ENCODE measurements around the gene AGPAT2. TPM values are rescaled to one million over a fixed set of nuclear protein-coding genes. Genes with fewer than 3 reads are reported as not detected.
"Not testable (repeated sequence)": the region's sequence is repeated elsewhere in the genome, so short reads cannot be mapped to it uniquely, and the experiment has no call there.

The AGPAT2 gene
- total RNA-seq, 2 experiments from 2014 or later, result 17.2 to 18.8 TPM

- no peak for DNase-seq
- ChIA-PET POLR2A (no interaction called here), CTCF (interaction anchor here (1.6 kb wide), 1 partner anchor 10 kb away, joined by 4 read pairs; no protein-coding TSS in a partner anchor)
- Mint-ChIP-seq H3K4me3 (no peak overlapping the region), H3K36me3 (ENCODE audit: low read depth) (peaks cover 3% of the 10 kb centered on the region), H3K27ac (no peak overlapping the region), H3K27me3 (peaks cover 12% of the 10 kb centered on the region), H3K9me3 (no peaks in the 10 kb centered on the region), H3K4me1 (peaks cover 5% of the 10 kb centered on the region)
Observed at GRCh38 chr9:136717399-136717798, 30.1 kb upstream of the AGPAT2 start.

- POLR2A ChIA-PET, result interaction anchor here (1.3 to 2.7 kb wide), 2 partner anchors 13 to 29 kb away, joined by 3 to 23 read pairs; no protein-coding TSS in a partner anchor
- no peak overlapping the region for H3K4me3 Mint-ChIP-seq
- no peaks in the 10 kb centered on the region for H3K36me3 Mint-ChIP-seq (ENCODE audit: low read depth)
- peaks cover 5% of the 10 kb centered on the region for H3K4me1 Mint-ChIP-seq
- no peaks in the 10 kb centered on the region for H3K9me3 Mint-ChIP-seq
- H3K27ac Mint-ChIP-seq, result no peak overlapping the region
- CTCF ChIA-PET, result interaction anchor here (1.5 kb wide), 1 partner anchor 12 kb away, joined by 6 read pairs; no protein-coding TSS in a partner anchor
- no peak for DNase-seq
- H3K27me3 Mint-ChIP-seq, result peaks cover 28% of the 10 kb centered on the region
Observed at GRCh38 chr9:136714893-136715274, 27.6 kb upstream of the AGPAT2 start.

- no peak for DNase-seq
- CTCF ChIA-PET, result interaction anchor here (1.2 to 1.5 kb wide), 2 partner anchors 11 to 13 kb away, joined by 3 to 6 read pairs; no protein-coding TSS in a partner anchor
- H3K4me3 Mint-ChIP-seq, result no peak overlapping the region
- POLR2A ChIA-PET, result interaction anchor here (1.0 to 2.7 kb wide), 3 partner anchors 9 to 28 kb away, joined by 3 to 23 read pairs (median 4); no protein-coding TSS in a partner anchor
- H3K9me3 Mint-ChIP-seq, result no peaks in the 10 kb centered on the region
- H3K27ac Mint-ChIP-seq, result no peak overlapping the region
- H3K4me1 Mint-ChIP-seq, result peaks cover 4% of the 10 kb centered on the region
- no peaks in the 10 kb centered on the region for H3K36me3 Mint-ChIP-seq (ENCODE audit: low read depth)
- H3K27me3 Mint-ChIP-seq, result peaks cover 28% of the 10 kb centered on the region
Observed at GRCh38 chr9:136714096-136714892, 27.0 kb upstream of the AGPAT2 start.

GRCh38 chr9:136713550-136713949 is 26.3 kb upstream of the AGPAT2 start:
- H3K27me3 Mint-ChIP-seq, result peaks cover 28% of the 10 kb centered on the region
- CTCF ChIA-PET, result interaction anchor here (1.2 to 1.5 kb wide), 2 partner anchors 12 to 13 kb away, joined by 3 to 6 read pairs; no protein-coding TSS in a partner anchor
- H3K4me3 Mint-ChIP-seq, result no peak overlapping the region
- H3K36me3 Mint-ChIP-seq (ENCODE audit: low read depth), result no peaks in the 10 kb centered on the region
- no peaks in the 10 kb centered on the region for H3K9me3 Mint-ChIP-seq
- peaks cover 2% of the 10 kb centered on the region for H3K4me1 Mint-ChIP-seq
- H3K27ac Mint-ChIP-seq, result no peak overlapping the region
- no peak for DNase-seq
- POLR2A ChIA-PET, result interaction anchor here (1.0 to 2.7 kb wide), 3 partner anchors 10 to 28 kb away, joined by 3 to 23 read pairs (median 4); no protein-coding TSS in a partner anchor

GRCh38 chr9:136712690-136713544 is 25.7 kb upstream of the AGPAT2 start:
- Mint-ChIP-seq H3K4me3 (no peak overlapping the region), H3K36me3 (ENCODE audit: low read depth) (no peaks in the 10 kb centered on the region)
- CTCF ChIA-PET, result no interaction called here

GRCh38 chr9:136711751-136712689 is 24.8 kb upstream of the AGPAT2 start, which contains the start of gene DIPK1B:
TSS of gene DIPK1B (plus strand) at chr9:136712572. CDS start at chr9:136712666, 94 bp downstream.
- H3K4me1 Mint-ChIP-seq, result peaks cover 2% of the 10 kb centered on the region
- CTCF ChIA-PET, result no interaction called here
- DNase-seq, result no peak
- H3K27me3 Mint-ChIP-seq, result peaks cover 31% of the 10 kb centered on the region
- POLR2A ChIA-PET, result no interaction called here
- no peaks in the 10 kb centered on the region for H3K9me3 Mint-ChIP-seq
- no peaks in the 10 kb centered on the region for H3K36me3 Mint-ChIP-seq (ENCODE audit: low read depth)
- no peak within 1 kb of the TSS for H3K27ac Mint-ChIP-seq
- no peak within 1 kb of the TSS for H3K4me3 Mint-ChIP-seq

More at GRCh38 chr9:136712690-136713544, 25.7 kb upstream of the AGPAT2 start:
- H3K4me1 Mint-ChIP-seq, result peaks cover 2% of the 10 kb centered on the region
- no peak for DNase-seq
- H3K9me3 Mint-ChIP-seq, result no peaks in the 10 kb centered on the region
- no peak overlapping the region for H3K27ac Mint-ChIP-seq
- H3K27me3 Mint-ChIP-seq, result peaks cover 30% of the 10 kb centered on the region
- POLR2A ChIA-PET, result interaction anchor here (1.0 to 2.7 kb wide), 2 partner anchors 11 to 14 kb away, joined by 4 to 23 read pairs; no protein-coding TSS in a partner anchor

- H3K4me3 Mint-ChIP-seq; H3K4me1 Mint-ChIP-seq; H3K36me3 Mint-ChIP-seq (ENCODE audit: low read depth); CTCF ChIA-PET; DNase-seq; H3K9me3 Mint-ChIP-seq; H3K27ac Mint-ChIP-seq; POLR2A ChIA-PET: not testable (repeated sequence)
- H3K27me3 Mint-ChIP-seq, result peaks cover 31% of the 10 kb centered on the region
Observed at GRCh38 chr9:136711219-136711648, 24.0 kb upstream of the AGPAT2 start.

GRCh38 chr9:136710543-136710942 is 23.3 kb upstream of the AGPAT2 start:
- POLR2A ChIA-PET, result no interaction called here
- CTCF ChIA-PET, result no interaction called here
- H3K27me3 Mint-ChIP-seq, result peaks cover 33% of the 10 kb centered on the region
- peaks cover 2% of the 10 kb centered on the region for H3K4me1 Mint-ChIP-seq
- DNase-seq, result no peak
- H3K36me3 Mint-ChIP-seq (ENCODE audit: low read depth), result no peaks in the 10 kb centered on the region
- H3K27ac Mint-ChIP-seq, result no peak overlapping the region
- H3K4me3 Mint-ChIP-seq, result no peak overlapping the region
- H3K9me3 Mint-ChIP-seq, result no peaks in the 10 kb centered on the region

GRCh38 chr9:136709454-136710109 is 22.3 kb upstream of the AGPAT2 start:
- no peak for DNase-seq
- Mint-ChIP-seq H3K4me3 (no peak overlapping the region), H3K27ac (no peak overlapping the region), H3K36me3 (ENCODE audit: low read depth) (no peaks in the 10 kb centered on the region), H3K4me1 (peaks cover 2% of the 10 kb centered on the region), H3K9me3 (no peaks in the 10 kb centered on the region), H3K27me3 (peaks cover 34% of the 10 kb centered on the region)
- CTCF ChIA-PET, result interaction anchor here (1.8 kb wide), 1 partner anchor 17 kb away, joined by 6 read pairs; no protein-coding TSS in a partner anchor
- POLR2A ChIA-PET, result no interaction called here

- H3K27me3 Mint-ChIP-seq, result peaks cover 29% of the 10 kb centered on the region
- H3K27ac Mint-ChIP-seq, result no peak overlapping the region
- H3K4me3 Mint-ChIP-seq, result no peak overlapping the region
- ChIA-PET CTCF (interaction anchor here (0.8 to 1.8 kb wide), 3 partner anchors 15 to 36 kb away, joined by 3 to 6 read pairs (median 3); no protein-coding TSS in a partner anchor), POLR2A (interaction anchor here (1.3 to 2.1 kb wide), 2 partner anchors 19 to 21 kb away, joined by 3 to 12 read pairs; no protein-coding TSS in a partner anchor)
- no peak for DNase-seq
- H3K9me3 Mint-ChIP-seq, result no peaks in the 10 kb centered on the region
- H3K4me1 Mint-ChIP-seq, result peaks cover 2% of the 10 kb centered on the region
- H3K36me3 Mint-ChIP-seq (ENCODE audit: low read depth), result no peaks in the 10 kb centered on the region
Observed at GRCh38 chr9:136707849-136708517, 20.7 kb upstream of the AGPAT2 start.

GRCh38 chr9:136707011-136707410 is 19.8 kb upstream of the AGPAT2 start:
- ChIA-PET CTCF (interaction anchor here (1.2 kb wide), 1 partner anchor 20 kb away, joined by 4 read pairs; no protein-coding TSS in a partner anchor), POLR2A (interaction anchor here (2.1 kb wide), 1 partner anchor 20 kb away, joined by 12 read pairs; no protein-coding TSS in a partner anchor)
- no peak overlapping the region for H3K27ac Mint-ChIP-seq
- H3K9me3 Mint-ChIP-seq, result no peaks in the 10 kb centered on the region
- no peak overlapping the region for H3K4me3 Mint-ChIP-seq
- H3K36me3 Mint-ChIP-seq (ENCODE audit: low read depth), result no peaks in the 10 kb centered on the region
- peaks cover 5% of the 10 kb centered on the region for H3K4me1 Mint-ChIP-seq
- no peak for DNase-seq
- H3K27me3 Mint-ChIP-seq, result peaks cover 33% of the 10 kb centered on the region

Measured in activated CD4-positive, alpha-beta memory T cell treated with anti-CD3 and anti-CD28 coated beads, Interleukin-2, amount 10 ng/mL, durations not matched to agents 7 days and 5 days (primary cell).